COLO668 (cell line): ENCODE results near the gene SGK2.
A peak's percentile ranks its signal among the peaks of the same experiment; 100 is the strongest.

Experiments used
- DNase-seq: peaks from one replicate; lab custom pipeline; 2025; ENCODE audit not compliant: unreplicated experiment; lab: John Stamatoyannopoulos, UW

SGK2 gene

GRCh38 chr20:43558412-43559146 lies at the start of gene SGK2:
SGK2 (plus strand) TSS chr20:43559027; CDS start chr20:43566496, 7,469 bp downstream.
- DNase-seq: peak; percentile 72

GRCh38 chr20:43511879-43512278 lies 46.9 kb upstream of the SGK2 start:
- no peak for DNase-seq

GRCh38 chr20:43513372-43513930 lies 45.4 kb upstream of the SGK2 start:
- no peak for DNase-seq

- DNase-seq: peak; percentile 98
These were observed 44.7 kb upstream of the SGK2 start for GRCh38 chr20:43513931-43514647.

- no peak for DNase-seq
These were observed 44.2 kb upstream of the SGK2 start for GRCh38 chr20:43514648-43514999.

GRCh38 chr20:43515628-43516027 lies 43.2 kb upstream of the SGK2 start:
- DNase-seq: no peak

- DNase-seq: no peak
These were observed 42.5 kb upstream of the SGK2 start for GRCh38 chr20:43516251-43516824.

GRCh38 chr20:43520074-43520630 lies 38.7 kb upstream of the SGK2 start:
- no peak for DNase-seq

- no peak for DNase-seq
These were observed 33.8 kb upstream of the SGK2 start for GRCh38 chr20:43525021-43525420.

GRCh38 chr20:43528258-43528875 lies 30.5 kb upstream of the SGK2 start:
- no peak for DNase-seq

- no peak for DNase-seq
These were observed 29.8 kb upstream of the SGK2 start for GRCh38 chr20:43529051-43529450.

- no peak for DNase-seq
These were observed 29.2 kb upstream of the SGK2 start for GRCh38 chr20:43529457-43530153.

- DNase-seq: no peak
These were observed 28.3 kb upstream of the SGK2 start for GRCh38 chr20:43530321-43531090.

GRCh38 chr20:43531091-43531443 lies 27.8 kb upstream of the SGK2 start:
- DNase-seq: no peak

GRCh38 chr20:43532416-43533055 lies 26.3 kb upstream of the SGK2 start:
- DNase-seq: no peak

GRCh38 chr20:43533060-43533459 lies 25.8 kb upstream of the SGK2 start:
- no peak for DNase-seq

GRCh38 chr20:43534016-43534415 lies 24.8 kb upstream of the SGK2 start:
- no peak for DNase-seq

GRCh38 chr20:43534791-43535350 lies 24.0 kb upstream of the SGK2 start:
- DNase-seq: no peak

GRCh38 chr20:43535370-43536004 lies 23.3 kb upstream of the SGK2 start:
- no peak for DNase-seq
